DMS 273 (cell line): ENCODE measurements around the gene ANKS4B.
A peak's percentile ranks its signal among the peaks of the same experiment; 100 is the strongest.
"Not testable (repeated sequence)": the region's sequence is repeated elsewhere in the genome, so short reads cannot be mapped to it uniquely, and the experiment has no call there.

Source experiments
- DNase-seq: peaks from one replicate; lab custom pipeline; 2025; ENCODE audit not compliant: unreplicated experiment; lab: John Stamatoyannopoulos, UW

ANKS4B gene

DNA sequence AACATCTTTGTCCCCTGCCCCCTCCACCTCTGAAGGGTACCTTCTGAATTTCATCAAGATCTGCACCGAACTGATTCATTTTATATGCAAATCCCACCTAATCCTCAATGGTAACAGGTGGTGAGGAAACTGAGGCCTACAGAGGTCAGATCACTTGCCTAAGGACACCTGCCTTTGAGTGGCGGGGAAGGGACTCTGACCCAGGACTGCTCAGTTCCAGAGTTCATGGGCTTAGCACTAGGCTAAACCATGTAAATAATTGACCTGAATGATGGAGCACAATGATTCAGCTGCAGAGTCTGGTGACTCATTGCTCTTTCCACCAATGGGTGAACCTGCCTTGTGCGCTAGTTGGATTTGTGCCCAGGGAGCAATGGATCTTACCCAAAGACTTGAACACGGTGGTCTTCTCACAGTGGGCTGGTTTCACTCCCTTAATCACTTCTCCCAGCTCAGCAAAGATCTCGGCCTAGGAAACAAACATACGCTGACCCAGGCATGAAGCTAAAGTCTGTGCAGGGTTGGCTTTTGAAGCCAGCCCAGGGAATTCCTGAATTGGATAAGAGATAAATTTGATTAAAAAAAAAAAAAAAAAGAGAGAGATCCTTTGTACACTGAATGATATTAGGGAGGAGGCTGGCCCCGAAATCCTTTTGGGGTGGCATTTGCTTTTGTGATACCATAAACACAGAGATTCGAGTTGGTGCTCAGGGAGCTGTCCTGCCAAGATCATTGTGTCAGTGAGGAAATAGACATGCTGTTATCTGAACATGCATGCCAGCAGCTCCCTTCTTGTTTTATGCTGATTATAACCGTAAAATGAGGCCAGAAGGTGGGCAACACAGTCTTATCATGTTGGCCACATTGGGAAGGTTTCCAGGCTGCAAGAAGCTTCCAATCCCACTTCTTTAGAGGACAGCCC is 27.6 kb downstream of the ANKS4B start:
- no peak for DNase-seq

DNA sequence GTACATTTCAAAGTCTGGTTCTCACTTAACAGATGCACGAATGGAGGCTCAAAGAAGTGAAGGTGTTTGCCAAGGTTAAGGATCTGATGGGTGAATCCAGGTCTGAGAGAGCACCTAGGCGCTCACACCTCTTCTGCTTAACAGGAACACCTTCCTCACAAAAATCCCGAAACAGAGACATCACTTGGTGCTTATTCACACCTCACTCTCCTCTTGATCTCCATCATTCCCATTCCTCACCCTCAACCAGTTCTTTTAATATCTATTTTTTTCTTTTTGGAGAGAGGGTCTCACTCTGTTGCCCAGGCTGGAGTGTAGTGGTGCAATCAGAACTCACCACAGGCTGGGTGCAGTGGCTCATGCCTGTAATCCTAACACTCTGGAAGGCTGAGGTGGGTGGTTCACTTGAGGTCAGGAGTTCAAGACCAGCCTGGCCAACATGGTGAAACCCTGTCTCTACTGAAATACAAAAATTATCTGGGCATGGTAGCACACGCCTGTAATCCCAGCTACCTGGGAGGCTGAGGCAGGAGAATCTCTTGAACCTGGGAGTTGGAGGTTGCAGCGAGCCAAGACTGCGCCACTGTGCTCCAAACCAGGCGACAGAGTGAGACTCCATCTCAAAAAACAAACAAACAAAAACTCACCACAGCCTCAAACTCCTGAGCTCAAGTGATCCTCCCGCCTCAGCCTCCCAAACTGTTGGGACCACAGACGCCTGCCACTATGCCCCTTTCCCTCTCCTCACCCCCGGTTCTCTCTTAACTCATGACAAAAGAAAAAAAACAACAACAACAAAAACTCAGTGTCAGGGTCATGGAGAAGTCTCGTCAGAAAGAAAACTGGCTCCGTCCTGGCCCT is 29.5 kb downstream of the ANKS4B start:
- DNase-seq = no peak

DNA sequence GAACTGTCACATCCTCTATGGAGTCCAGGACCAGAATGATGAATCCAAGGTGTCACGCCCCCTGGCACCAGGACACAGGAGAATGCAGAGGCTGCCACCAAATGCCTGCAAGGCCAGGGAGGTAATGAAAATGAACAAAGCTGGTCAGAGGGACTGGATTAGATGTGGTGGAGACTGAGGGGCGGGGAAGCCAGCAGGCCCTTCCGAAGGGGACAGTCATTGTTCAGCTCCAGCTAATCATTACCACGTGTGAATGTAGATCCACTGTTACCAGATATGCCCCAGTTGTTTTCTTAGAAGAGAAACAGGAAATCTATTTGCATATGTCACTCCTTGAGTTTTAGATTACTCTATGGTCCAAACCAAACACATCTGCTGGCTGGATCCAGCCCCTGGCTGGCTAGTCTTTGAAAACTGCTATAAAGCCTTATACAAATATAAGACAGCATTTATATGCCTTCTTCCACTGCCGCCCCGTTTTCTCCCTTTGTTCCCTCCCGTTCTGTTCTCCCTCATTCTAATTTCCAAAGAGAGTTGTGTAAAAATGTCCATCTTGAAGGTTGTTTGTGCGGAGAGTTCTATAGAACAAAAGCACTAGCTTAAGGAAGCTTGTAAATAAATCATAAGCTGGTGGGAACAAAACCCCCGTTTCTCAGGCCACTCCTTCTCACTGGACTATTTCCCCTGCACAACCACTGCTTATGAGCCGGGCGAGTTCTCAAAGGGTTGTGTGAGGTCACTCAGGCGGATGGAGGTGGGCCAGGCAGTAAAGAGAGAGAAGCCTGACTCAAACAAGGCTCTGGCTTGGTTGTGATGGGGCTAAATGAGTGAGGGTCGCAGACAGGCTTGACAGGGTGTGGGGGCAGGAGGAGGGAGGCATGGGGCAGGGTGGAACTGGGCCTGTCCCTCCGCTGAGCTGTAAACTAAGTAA is 30.4 kb downstream of the ANKS4B start:
- no peak for DNase-seq

DNA sequence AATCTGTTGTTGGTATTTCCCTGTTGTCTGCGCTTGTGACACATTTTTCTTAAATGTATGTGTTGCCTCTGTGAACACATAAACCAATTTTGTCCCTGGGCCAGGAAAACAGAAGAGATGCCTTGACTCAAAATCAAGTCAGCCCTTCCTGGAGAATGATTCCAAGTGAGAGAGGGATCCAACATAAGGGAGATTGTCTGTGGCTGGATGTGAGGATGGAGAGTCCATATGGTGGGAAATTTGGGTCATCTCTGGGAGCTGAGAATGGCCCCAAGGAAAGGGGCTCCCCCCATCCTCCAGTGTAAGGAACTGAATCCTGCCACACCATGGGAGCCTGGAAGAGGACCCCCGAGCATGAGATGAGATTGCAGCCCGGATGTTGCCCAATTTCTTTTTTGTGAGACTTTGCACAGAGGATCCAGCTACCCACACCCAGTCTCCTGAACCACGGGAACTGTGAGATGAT is 31.1 kb downstream of the ANKS4B start:
- DNase-seq = no peak

- DNase-seq = no peak
Measured at GRCh38 chr16:21265104-21265837, 31.8 kb downstream of the ANKS4B start.

- DNase-seq = no peak
Measured at GRCh38 chr16:21267298-21267697, 33.8 kb downstream of the ANKS4B start.

- DNase-seq = no peak
Measured at GRCh38 chr16:21268236-21268635, 34.7 kb downstream of the ANKS4B start.

DNA sequence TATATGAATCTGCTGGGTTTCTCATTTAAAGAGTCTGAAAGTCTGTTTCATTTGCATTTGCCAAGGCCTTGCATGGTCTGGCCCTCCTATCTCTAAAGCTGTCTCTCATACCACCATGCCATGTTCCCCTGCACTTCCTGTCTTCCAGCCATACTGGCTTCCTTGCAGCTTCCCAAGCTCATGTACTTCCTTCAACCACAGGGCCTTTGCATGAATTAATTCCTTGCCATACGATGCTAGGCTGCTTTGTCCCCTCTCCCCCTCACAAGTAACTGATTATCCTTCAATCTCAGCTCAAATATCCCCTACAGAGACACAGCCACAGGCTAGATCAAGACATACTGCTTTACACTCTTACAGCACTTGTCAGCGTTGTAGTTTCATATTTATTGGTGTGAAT is 38.8 kb downstream of the ANKS4B start:
- no peak for DNase-seq

DNA sequence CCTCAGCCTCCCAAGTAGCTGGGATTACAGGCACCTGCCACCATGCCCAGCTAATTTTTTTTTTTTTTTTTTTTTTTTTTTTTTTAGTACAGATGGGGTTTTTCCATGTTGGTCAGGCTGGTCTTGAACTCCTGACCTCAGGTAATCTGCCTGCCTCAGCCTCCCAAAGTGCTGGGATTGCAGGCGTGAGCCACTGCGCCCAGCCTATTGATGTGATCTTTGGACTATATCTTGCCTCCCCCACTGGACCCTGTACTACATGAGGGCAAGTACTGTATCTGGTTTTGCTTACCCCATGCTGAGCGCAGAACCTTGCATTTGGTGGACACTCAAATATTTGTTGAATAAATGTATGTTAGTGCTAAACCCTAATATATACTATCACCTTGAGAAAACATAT is 39.3 kb downstream of the ANKS4B start:
- not testable (repeated sequence) for DNase-seq

DNA sequence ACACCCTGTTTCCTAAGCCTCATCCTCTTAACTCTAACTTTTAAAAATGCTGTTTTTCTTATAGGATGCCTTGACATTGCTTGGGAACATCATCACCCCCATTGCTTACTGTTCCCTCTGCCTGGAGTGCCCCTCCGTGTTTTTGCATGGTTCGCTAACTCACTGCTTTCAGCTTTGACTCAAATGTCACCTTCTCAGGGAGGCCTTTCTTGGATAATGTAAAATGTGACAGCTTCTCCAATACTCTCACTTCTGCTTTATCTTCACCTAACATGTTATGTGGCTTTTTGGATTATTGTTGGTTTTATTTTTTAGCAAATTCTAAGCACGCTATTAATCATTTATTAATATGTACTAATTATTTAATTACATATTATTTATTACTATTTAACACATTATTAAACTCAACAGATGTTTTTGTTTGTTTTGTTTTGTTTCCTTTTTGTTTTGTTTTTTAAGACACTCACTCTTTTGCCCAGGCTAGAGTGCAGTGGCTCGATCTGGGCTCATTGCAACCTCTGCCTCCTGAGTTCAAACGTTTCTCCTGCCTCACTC is 40.8 kb downstream of the ANKS4B start:
- no peak for DNase-seq

GRCh38 chr16:21275529-21275928 is 42.0 kb downstream of the ANKS4B start:
- DNase-seq = no peak

GRCh38 chr16:21276090-21276489 is 42.6 kb downstream of the ANKS4B start:
- no peak for DNase-seq

DNA sequence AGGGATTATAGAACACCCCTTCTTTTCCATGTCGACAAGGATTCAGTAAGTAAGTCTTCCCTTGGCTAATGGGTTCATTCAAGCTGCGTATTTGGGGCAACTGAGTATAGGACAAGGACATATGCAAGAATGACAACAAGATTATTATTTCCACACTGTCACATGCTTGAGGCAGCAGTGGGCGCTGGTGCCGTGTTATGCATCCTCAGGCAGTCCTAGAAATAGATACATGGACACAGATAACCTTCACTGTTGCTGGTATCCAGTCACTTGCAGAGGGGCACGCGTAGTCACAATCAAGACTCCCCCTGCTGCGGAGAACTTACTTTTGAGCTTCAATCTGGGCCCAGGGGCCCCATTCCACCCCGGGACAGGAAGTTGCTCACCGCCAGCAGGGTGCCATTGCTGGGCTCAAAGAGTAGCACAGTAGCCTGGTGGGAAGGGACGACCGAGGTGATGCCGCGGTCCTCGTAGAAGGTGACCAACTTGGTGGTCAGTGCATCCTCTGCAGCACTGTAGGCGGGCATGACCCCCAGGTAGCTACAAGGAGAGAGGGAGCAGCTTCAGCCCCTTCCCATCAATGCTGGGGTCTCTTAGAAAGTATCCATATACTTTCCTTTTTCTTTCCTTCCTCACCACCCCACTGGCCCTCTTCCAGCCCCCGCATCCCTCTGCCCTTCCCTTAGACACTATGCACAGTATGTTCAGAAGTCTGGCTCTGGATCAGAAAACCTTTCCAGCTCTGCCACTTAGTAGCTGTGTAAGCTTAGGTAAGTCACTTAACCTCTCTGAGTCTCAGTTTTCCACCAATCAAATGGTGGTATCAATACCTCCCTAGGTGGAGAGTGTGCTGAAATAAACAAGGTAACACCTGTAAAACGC is 43.8 kb downstream of the ANKS4B start:
- peak; percentile 30 for DNase-seq

- DNase-seq = peak; percentile 84
Measured at GRCh38 chr16:21277927-21278706, 44.6 kb downstream of the ANKS4B start, which contains the start of gene CRYM. TSS of gene CRYM (minus strand) at chr16:21278290. CDS start at chr16:21278251, 39 bp downstream.

- DNase-seq = no peak
Measured at GRCh38 chr16:21279501-21279900, 46.0 kb downstream of the ANKS4B start.

GRCh38 chr16:21281698-21282389 is 48.3 kb downstream of the ANKS4B start:
- DNase-seq = no peak
